Right lobe of liver (tissue), 6 donors: ENCODE results near the gene MARVELD1. TPM values are rescaled to one million over a fixed set of nuclear protein-coding genes. Genes with fewer than 3 reads are reported as not detected.

Experiments
- ATAC-seq, 4 donors: fragments of 200-7000 bp; cut with Tn5 transposase; one replicate each; pipeline ENCODE4 v1.9.1; 2020; ENCODE audit warnings: mild to moderate bottlenecking in 4 of 4, moderate library complexity in 4 of 4
- DNase-seq, 3 donors: peaks; one replicate each; pipeline ENCODE4 v3.0.0-alpha.2; 2020
- H3K27ac ChIP-seq, 3 donors: fragments of 200-600 bp; one replicate each; pipeline ENCODE4 v1.8.0; 2022
- H3K27me3 ChIP-seq, 2 donors: fragments of 200-600 bp; one replicate each; pipeline ENCODE4 v1.8.0; 2022
- H3K36me3 ChIP-seq, 4 donors: fragments of 200-600 bp; sonication (generic) in 1 of 4; one replicate each; pipeline versions ENCODE4 v1.5.1 to v1.8.0; 2017 to 2022; ENCODE audit warnings: control low read depth in 1 of 4
- H3K4me1 ChIP-seq, 4 donors: fragments of 200-600 bp; sonication (generic) in 1 of 4; one replicate each; pipeline versions ENCODE4 v1.5.1 to v1.8.0; 2017 to 2022; ENCODE audit warnings: control low read depth in 1 of 4
- H3K4me3 ChIP-seq, 3 donors: fragments of 200-600 bp; one replicate each; pipeline ENCODE4 v1.8.0; 2022
- H3K9me3 ChIP-seq, 4 donors: fragments of 200-600 bp; sonication (generic) in 1 of 4; one replicate each; pipeline versions ENCODE4 v1.5.1 to v1.8.0; 2017 to 2022; ENCODE audit warnings: control low read depth in 1 of 4
- CTCF ChIP-seq, 4 donors: fragments of 200-600 bp in 3 of 4; fragments of 450-650 bp in 1 of 4; IDR thresholded peaks; one replicate each; pipeline versions ENCODE4 v1.5.1 to v1.8.0; 2016 to 2022; ENCODE audit warnings: antibody characterized with exemption in 4 of 4, mild to moderate bottlenecking in 2 of 4
- POLR2A ChIP-seq: fragments of 450-650 bp; IDR thresholded peaks from one replicate; pipeline ENCODE4 v1.6.1; 2017; ENCODE audit warnings: antibody characterized with exemption, mild to moderate bottlenecking
- WGBS: methylation state at CpG from one replicate; pipeline ENCODE4 v1.1.6; 2018; ENCODE audit warnings: low coverage, low lambda C conversion rate; ENCODE audit not compliant: insufficient coverage; ENCODE audit errors: missing lambda C conversion rate; 5-methylcytosine and 5-hydroxymethylcytosine counted together
- intact Hi-C, 2 donors: fragments of 100-400 bp; cut with DNase I; formaldehyde crosslinking; loops; one replicate each; pipeline versions ENCODE4 v1.11.2 to v1.14.1; 2022
- total RNA-seq, 6 experiments: library from RNA; depleted of rRNA in 2 of 6; stranded (reverse); fragments of >200 nt in 2 of 6; fragmentation: NEBNext Ultra II Directional in 3 of 6; extraction: Animal tissue kit (Norgen Biotek cat#: 25700) in 3 of 6; gene quantifications; one replicate each; pipeline versions ENCODE4 v1.1.0 to v1.2.4, GENCODE V29; 2016 to 2023
- donor health status: DM: no; HTN: yes; CAD: no.
- donor health status: DM: no; HTN: no; CAD: no.
- donor health status: DM: no; HTN: no; CAD: no.
- donor health status: DM: no; HTN: yes; CAD: no.
- donor health status: DM: no; HTN: yes; CAD: no.

MARVELD1 gene
- total RNA-seq, 6 experiments from 2014 or later: 1.5 to 3.1 (median 2.3) TPM

GRCh38 chr10:97765201-97765600, 51.7 kb downstream of the MARVELD1 start:
- Histone ChIP-seq H3K27me3 (no peaks in the 10 kb centered on the region), H3K4me1 (no peaks in the 10 kb centered on the region), H3K27ac (no peak overlapping the region), H3K4me3 (no peak overlapping the region), H3K36me3 (peaks cover 0 to 10% (median 0%) of the 10 kb centered on the region in 4 donors), H3K9me3 (no peaks in the 10 kb centered on the region)
- ATAC-seq (no peak), DNase-seq (no peak)
- intact Hi-C loops: no loop called here
- WGBS: no CpG with 5 or more reads among the region's 15 CpGs
- TF ChIP-seq POLR2A (no peak), CTCF (IDR thresholded peaks at IDR 0.05) (no peak)

- Histone ChIP-seq H3K9me3 (no peaks in the 10 kb centered on the region), H3K27me3 (no peaks in the 10 kb centered on the region), H3K4me1 (peaks cover 0 to 2% (median 0%) of the 10 kb centered on the region in 4 donors), H3K4me3 (no peak overlapping the region), H3K36me3 (peaks cover 0 to 9% (median 0%) of the 10 kb centered on the region in 4 donors), H3K27ac (no peak overlapping the region)
- 90% methylated on average over 2 of the region's 13 CpGs for WGBS
- intact Hi-C loops: no loop called here
- ATAC-seq: no peak
- no peak for TF ChIP-seq CTCF (IDR thresholded peaks at IDR 0.05)
- no peak for TF ChIP-seq POLR2A
- no peak for DNase-seq
These were observed 52.7 kb downstream of the MARVELD1 start for GRCh38 chr10:97766106-97766810.

GRCh38 chr10:97766996-97767924, 53.7 kb downstream of the MARVELD1 start:
- Histone ChIP-seq H3K4me3 (no peak overlapping the region), H3K27ac (no peak overlapping the region), H3K4me1 (peaks cover 0 to 5% (median 0%) of the 10 kb centered on the region in 4 donors), H3K9me3 (no peaks in the 10 kb centered on the region), H3K36me3 (peaks cover 0 to under 1% (median 0%) of the 10 kb centered on the region in 4 donors), H3K27me3 (no peaks in the 10 kb centered on the region)
- intact Hi-C loops: no loop called here
- 91% methylated on average over 9 of the region's 22 CpGs for WGBS
- ATAC-seq: no peak
- TF ChIP-seq CTCF (IDR thresholded peaks at IDR 0.05): no peak
- DNase-seq: no peak

Other genes starting within 250 kb of the MARVELD1 start
- gene MMS19, start 215.3 kb upstream of the MARVELD1 start, total RNA-seq: 10 to 100 TPM; 18.7 to 40.7 (median 20.3) TPM
- 1 to 10 TPM; 5.4 to 8.8 (median 7.0) TPM for gene UBTD1, start 214.8 kb upstream of the MARVELD1 start, total RNA-seq
- under 1 TPM in 4 of 6 experiments, not detected in 2; 0.28 to 0.81 (median 0.50) TPM for gene ANKRD2, start 141.0 kb upstream of the MARVELD1 start, total RNA-seq
- gene HOGA1, start 129.3 kb upstream of the MARVELD1 start, total RNA-seq: 10 to 100 TPM; 16.8 to 92.9 (median 36.5) TPM
- gene C10orf62, start 124.0 kb upstream of the MARVELD1 start, total RNA-seq: 1 to 10 TPM in 5 of 6 experiments, not detected in 1; 1.2 to 4.1 (median 2.2) TPM
- gene MORN4, start 80.2 kb upstream of the MARVELD1 start, total RNA-seq: 1 to 10 TPM in 4 of 6 experiments, under 1 TPM in 2; 0.69 to 3.9 (median 1.6) TPM
- 10 to 100 TPM in 3 of 6 experiments, 1 to 10 TPM in 3; 6.2 to 18.1 (median 11.4) TPM for gene PI4K2A, start 73.1 kb upstream of the MARVELD1 start, total RNA-seq
- 10 to 100 TPM; 10.3 to 27.0 (median 20.2) TPM for gene AVPI1, start 26.5 kb upstream of the MARVELD1 start, total RNA-seq
- 10 to 100 TPM in 5 of 6 experiments, 1 to 10 TPM in 1; 9.2 to 19.3 (median 12.6) TPM for gene ZFYVE27, start 23.4 kb downstream of the MARVELD1 start, total RNA-seq
- 1 to 10 TPM; 1.6 to 6.6 (median 4.5) TPM for gene SFRP5, start 58.3 kb downstream of the MARVELD1 start, total RNA-seq
- gene GOLGA7B, start 136.1 kb downstream of the MARVELD1 start, total RNA-seq: under 1 TPM; 0.06 to 0.28 (median 0.14) TPM